Measurements from ENCODE around the gene TPGS1.

TPGS1 gene

DNA sequence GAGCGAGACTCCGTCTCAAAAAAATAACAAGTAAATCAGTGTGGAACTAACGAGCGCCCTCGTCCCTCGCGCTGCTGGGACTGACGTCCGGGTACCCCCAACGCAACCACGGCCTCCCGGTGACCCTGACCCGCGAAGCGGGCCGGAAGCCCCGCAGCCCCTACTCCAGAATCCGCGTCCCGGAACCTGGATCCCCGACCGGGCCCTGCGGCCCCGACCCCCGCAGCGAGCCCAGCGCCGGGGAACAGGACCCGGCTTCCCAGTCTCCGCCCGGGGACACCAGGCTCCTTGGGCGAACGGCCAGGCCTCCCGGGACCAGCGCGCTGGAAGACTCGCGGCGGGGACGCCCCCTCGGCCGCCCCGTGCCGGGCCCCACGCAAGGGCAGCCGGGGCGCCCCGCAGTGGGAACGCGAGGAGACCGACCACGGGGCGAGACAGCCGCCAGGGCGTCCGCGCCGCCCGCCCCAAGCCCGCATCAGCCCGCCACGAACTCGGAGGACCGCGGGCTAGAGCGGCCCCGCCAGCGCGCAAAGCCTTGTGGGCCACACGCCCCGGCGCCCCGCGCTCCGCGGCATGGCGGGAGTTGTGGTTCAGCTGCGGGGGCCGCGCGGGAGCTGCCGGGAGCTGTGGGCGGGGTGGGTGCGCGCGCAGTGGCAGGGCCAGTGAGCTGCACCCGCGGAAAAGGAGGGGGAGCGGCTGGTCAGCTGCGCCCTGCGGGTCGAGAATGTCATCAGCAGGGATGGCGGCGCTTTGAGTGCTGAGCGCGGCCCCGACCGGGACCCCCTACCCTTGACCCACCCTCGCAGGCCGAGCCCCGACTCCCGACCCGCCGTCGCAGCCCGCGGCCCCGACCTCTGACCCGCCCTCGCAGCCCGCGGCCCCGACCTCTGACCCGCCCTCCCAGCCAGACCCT, 18.5 kb upstream of the TPGS1 start:
- Histone ChIP-seq H3K27me3 (peaks cover 43% of the 10 kb centered on the region), H3K4me1 (ENCODE audit: control insufficient read depth in 1 of 2, insufficient read depth in 1 of 2, low read depth in 1 of 2, low read length in 1 of 2) (peaks cover 11 to 15% of the 10 kb centered on the region in 2 experiments), H3K27ac (peak overlapping the region; percentile 83), H3K4me3 (ENCODE audit: low read depth in 1 of 2, low read length in 1 of 2) (peak overlapping the region; percentile 84 to 86), H3K36me3 (no peaks in the 10 kb centered on the region), H3K9me3 (no peaks in the 10 kb centered on the region)
- TF ChIP-seq, protein P1, sequence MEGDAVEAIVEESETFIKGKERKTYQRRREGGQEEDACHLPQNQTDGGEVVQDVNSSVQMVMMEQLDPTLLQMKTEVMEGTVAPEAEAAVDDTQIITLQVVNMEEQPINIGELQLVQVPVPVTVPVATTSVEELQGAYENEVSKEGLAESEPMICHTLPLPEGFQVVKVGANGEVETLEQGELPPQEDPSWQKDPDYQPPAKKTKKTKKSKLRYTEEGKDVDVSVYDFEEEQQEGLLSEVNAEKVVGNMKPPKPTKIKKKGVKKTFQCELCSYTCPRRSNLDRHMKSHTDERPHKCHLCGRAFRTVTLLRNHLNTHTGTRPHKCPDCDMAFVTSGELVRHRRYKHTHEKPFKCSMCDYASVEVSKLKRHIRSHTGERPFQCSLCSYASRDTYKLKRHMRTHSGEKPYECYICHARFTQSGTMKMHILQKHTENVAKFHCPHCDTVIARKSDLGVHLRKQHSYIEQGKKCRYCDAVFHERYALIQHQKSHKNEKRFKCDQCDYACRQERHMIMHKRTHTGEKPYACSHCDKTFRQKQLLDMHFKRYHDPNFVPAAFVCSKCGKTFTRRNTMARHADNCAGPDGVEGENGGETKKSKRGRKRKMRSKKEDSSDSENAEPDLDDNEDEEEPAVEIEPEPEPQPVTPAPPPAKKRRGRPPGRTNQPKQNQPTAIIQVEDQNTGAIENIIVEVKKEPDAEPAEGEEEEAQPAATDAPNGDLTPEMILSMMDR (IDR thresholded peaks at IDR 0.05), result peak; percentile 48

DNA sequence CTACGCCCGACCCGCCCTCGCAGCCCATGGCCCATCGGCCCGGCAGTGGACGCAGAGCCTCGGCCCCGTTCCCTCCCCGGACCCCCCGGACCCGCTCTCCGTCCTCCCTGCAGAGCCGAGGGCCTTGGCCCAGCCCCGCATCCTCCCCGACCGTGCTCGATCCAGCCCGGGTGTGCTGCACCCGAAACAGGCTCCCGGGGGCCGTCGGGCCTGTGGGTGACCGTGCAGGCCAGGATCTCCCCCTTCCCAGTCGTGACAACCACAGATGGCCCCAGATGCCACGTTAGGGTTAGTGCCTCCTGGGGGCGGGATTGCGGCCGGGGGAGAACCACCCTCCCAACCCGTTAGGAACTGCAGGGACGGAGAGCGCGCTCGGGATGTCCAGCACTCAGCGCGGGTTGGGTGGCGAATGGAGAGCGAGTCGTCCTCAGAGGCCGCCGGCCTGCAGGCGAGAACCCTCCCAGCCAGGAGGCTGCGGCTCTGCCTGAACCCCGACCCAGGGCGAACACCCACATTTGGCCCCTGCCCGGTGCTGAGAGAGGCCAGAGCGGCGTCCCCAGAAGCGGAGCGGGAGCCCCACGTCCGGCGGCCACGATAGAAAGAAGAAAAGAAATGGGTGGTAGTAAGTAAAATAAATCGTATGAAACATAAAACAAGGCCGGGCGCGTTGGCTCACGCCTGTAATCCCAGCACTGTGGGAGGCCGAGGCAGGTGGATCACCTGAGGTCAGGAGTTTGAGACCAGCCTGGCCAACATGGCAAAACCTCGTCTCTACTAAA, 17.7 kb upstream of the TPGS1 start:
- Histone ChIP-seq H3K9me3 (no peaks in the 10 kb centered on the region), H3K27me3 (peaks cover 45% of the 10 kb centered on the region), H3K4me3 (ENCODE audit: low read depth in 1 of 2, low read length in 1 of 2) (peak overlapping the region; percentile 84 to 86), H3K27ac (peak overlapping the region; percentile 83), H3K4me1 (ENCODE audit: control insufficient read depth in 1 of 2, insufficient read depth in 1 of 2, low read depth in 1 of 2, low read length in 1 of 2) (peaks cover 11 to 15% of the 10 kb centered on the region in 2 experiments), H3K36me3 (no peaks in the 10 kb centered on the region)
- TF ChIP-seq, protein P1 (IDR thresholded peaks at IDR 0.05), result no peak

DNA sequence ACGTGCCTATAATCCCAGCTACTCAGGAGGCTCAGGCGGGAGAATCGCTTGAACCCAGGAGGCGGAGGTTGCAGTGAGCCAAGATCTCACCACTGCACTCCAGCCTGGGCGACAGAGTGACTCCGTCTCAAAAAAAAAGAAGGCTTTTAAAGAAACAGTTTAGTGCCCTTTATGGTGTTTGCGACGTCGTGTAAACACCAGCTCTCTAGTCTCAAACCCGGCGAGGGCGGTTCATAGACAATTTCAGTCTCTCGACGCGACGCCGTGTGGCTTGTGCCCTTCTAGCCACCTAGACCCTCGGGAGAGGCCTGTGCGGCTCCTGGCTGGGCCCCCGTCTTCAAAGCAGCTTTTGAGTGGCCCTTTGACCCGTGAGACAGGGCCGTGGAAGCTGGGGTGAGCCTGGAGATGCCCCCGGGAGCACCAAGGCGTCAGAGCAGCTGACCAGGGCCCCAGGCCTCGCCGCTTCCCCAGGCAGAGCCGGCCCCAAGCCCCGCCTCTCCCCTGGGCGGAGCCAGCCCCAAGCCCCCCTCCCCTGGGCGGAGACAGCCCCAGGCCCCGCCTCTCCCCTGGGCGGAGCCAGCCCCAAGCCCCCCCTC, 16.1 kb upstream of the TPGS1 start:
- Histone ChIP-seq H3K4me1 (ENCODE audit: control insufficient read depth in 1 of 2, insufficient read depth in 1 of 2, low read depth in 1 of 2, low read length in 1 of 2) (peaks cover 17 to 29% of the 10 kb centered on the region in 2 experiments), H3K4me3 (ENCODE audit: low read depth in 1 of 2, low read length in 1 of 2) (no peak overlapping the region), H3K27ac (peak overlapping the region; percentile 10), H3K9me3 (no peaks in the 10 kb centered on the region), H3K36me3 (no peaks in the 10 kb centered on the region), H3K27me3 (peaks cover 45% of the 10 kb centered on the region)
- TF ChIP-seq, protein P1 (IDR thresholded peaks at IDR 0.05), result no peak

DNA sequence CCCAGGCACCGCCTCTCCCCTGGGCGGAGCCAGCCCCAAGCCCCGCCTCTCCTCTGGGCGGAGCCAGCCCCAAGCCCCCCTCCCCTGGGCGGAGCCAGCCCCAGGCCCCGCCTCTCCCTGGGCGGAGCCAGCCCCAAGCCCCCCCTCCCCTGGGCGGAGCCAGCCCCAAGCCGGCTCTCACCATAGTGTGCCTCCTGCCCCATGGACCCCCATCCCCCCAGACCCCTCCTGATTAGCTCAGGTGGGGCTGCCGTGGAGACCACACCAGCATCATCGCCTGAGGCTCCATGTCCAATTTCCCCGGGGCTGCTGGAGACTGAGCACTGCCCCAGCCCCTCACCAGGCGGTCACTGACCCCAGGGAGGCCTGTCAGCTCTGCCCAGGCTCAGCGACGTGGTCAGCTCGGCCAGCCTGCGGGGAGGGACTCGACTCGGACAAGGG, 15.2 kb upstream of the TPGS1 start:
- Histone ChIP-seq H3K4me1 (ENCODE audit: control insufficient read depth in 1 of 2, insufficient read depth in 1 of 2, low read depth in 1 of 2, low read length in 1 of 2) (peaks cover 17 to 30% of the 10 kb centered on the region in 2 experiments), H3K27ac (no peak overlapping the region), H3K36me3 (no peaks in the 10 kb centered on the region), H3K9me3 (no peaks in the 10 kb centered on the region), H3K27me3 (peaks cover 42% of the 10 kb centered on the region), H3K4me3 (ENCODE audit: low read depth in 1 of 2, low read length in 1 of 2) (no peak overlapping the region)
- TF ChIP-seq, protein P1 (IDR thresholded peaks at IDR 0.05), result no peak

DNA sequence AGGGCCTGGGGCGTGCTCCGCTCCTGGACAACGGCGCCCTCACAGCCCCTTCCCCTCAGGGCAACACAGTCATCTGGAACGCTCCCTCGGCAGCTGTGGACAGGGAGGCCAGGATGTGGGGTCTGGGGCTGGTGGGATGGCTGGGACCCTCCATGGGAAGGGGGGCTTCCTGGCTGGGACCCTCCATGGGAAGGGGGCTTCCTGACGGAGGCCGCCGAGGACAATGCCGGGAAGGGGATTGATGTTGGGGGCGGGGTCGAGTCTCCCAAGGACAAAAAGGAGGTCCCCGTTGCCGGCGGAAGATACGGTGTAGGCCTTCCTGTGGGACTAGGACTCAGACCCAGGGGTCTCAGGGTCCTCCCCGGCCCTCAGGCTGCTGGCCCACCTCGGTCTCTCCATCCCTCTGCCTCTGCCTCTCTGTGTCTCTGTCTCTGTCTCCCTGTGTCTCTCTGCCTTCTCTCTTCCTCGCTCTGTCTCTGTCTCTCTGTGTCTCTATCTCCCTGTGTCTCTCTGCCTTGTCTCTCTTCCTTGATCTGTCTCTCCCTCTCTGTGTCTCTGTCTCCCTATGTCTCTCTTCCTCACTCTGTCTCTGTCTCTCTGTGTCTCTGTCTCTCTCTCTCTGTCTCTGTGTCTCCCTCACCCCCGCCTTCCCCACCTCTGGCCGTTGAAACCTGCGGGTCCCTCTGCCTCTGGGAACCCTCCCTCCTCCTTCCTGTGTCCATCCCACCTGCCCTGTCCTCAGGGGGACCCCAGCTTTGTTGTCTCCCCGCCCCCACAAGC, 13.7 kb upstream of the TPGS1 start:
- H3K9me3 ChIP-seq, result no peaks in the 10 kb centered on the region
- H3K4me1 ChIP-seq (ENCODE audit: control insufficient read depth in 1 of 2, insufficient read depth in 1 of 2, low read depth in 1 of 2, low read length in 1 of 2), result peaks cover 21 to 44% of the 10 kb centered on the region in 2 experiments
- H3K27me3 ChIP-seq, result peaks cover 52% of the 10 kb centered on the region
- H3K36me3 ChIP-seq, result no peaks in the 10 kb centered on the region
- no peak overlapping the region for H3K27ac ChIP-seq
- H3K4me3 ChIP-seq (ENCODE audit: low read depth in 1 of 2, low read length in 1 of 2), result no peak overlapping the region
- TF ChIP-seq, protein P1 (IDR thresholded peaks at IDR 0.05), result no peak

Measured in neutrophil (primary cell).